HG03025 (cell line): ENCODE measurements around the gene SCN5A.
"Not testable (repeated sequence)": the region's sequence is repeated elsewhere in the genome, so short reads cannot be mapped to it uniquely, and the experiment has no call there.

Experiments used
- ATAC-seq: cut with Tn5 transposase; IDR thresholded peaks from one replicate; pipeline ENCODE4 v1.9.1; 2021; ENCODE audit warnings: mild to moderate bottlenecking, moderate library complexity; ENCODE audit not compliant: unreplicated experiment, low FRiP score

Gene SCN5A

GRCh38 chr3:38580450-38581382 lies 68.8 kb downstream of the SCN5A start:
- ATAC-seq, result no peak

- ATAC-seq, result no peak
These were observed 69.7 kb downstream of the SCN5A start for GRCh38 chr3:38579551-38580449.

GRCh38 chr3:38579141-38579540 lies 70.3 kb downstream of the SCN5A start:
- no peak for ATAC-seq

DNA sequence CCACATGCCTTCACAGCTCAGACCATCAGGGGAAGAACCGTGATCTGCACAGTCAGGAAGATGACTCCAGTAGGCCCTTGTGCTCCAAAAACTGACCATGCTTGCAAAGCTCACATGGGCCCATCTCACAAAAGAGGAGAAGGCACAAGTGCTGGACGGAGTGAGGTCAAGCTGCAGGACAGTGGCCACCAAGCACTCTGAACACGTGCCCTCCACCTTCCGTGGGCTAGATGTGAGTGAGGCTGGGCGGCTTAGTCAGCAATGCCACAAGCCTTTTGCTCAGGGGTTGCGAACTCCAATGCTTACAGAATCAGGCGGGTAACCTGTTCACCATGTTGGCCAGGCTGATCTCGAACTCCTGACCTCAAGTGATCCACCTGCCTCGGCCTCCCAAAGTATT lies 70.9 kb downstream of the SCN5A start:
- ATAC-seq, result no peak

- ATAC-seq, result no peak
These were observed 71.4 kb downstream of the SCN5A start for GRCh38 chr3:38578081-38578475.

DNA sequence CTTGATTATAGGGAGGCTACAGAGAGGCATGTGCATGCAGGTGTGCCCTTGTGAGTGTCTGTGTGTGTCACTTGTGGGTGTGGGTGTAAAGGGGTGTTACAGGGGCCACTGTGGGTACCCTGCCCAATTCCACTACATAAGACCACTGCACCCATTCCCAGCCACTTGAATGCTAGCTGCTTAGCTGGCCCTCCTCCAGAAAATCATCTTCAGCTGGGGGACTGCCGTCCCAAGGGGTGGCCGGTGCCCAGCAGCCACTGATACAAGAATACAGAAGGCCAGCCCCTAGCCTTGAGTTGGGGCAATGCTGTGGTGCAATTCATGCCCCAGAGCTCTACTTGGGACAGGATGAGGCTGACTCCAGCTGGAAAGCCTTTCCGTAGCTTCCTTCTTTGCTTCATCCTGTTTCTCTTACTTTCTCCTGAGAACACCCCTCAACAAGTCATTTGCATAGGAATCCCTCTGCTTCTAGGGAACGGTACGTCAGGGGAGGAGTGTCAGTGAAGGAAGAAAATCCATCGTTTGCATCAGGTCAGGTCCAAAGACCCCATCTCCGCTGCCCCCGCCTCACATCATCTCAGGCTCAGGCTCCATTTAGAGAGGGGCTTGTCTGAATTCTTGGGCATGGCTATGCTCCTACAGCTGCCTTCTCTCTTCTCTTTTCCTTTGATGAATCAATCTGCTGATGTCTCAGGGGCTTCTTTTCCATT lies 72.0 kb downstream of the SCN5A start:
- no peak for ATAC-seq

DNA sequence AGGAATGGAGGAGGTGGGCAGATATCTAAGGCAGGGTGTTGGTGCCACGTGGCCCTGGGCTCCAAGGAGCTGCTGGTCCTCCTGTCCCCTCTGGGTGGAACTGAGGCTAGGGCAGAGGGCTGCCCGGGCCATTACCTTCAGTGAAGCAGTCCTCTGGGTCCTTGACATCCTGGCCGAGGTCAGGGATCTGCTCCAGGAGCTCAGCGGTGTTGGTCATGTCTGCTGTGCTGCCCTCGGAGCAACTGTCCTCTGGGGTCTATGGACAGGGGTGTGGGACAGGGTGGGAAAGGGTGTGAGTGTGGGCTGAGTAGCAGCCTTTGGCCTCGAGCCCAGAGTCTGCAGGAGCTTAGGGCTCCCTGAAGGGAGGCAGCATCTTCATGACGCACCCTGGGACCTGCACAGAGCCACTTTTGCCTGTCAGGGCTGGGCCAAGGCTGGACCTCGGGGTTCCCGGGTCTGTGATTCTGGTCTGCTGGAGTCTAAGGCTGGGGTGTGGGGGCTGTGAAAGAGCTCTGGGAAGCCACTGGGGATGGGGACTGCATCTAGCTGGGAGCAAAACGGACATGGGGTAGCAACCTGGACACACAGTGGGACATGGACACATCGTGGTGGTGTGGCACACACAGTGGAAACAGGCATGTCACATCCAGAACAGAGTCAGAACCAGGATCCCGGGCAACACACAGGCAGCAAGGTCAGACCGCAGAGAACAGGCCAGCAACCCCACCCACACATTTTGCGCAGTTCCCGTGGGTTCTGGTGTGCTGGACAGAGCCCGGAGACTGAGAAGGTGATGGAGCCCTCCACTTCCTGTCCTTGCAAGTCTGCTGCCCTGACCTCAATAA lies 72.7 kb downstream of the SCN5A start:
- ATAC-seq, result no peak

GRCh38 chr3:38576131-38576525 lies 73.4 kb downstream of the SCN5A start:
- no peak for ATAC-seq

DNA sequence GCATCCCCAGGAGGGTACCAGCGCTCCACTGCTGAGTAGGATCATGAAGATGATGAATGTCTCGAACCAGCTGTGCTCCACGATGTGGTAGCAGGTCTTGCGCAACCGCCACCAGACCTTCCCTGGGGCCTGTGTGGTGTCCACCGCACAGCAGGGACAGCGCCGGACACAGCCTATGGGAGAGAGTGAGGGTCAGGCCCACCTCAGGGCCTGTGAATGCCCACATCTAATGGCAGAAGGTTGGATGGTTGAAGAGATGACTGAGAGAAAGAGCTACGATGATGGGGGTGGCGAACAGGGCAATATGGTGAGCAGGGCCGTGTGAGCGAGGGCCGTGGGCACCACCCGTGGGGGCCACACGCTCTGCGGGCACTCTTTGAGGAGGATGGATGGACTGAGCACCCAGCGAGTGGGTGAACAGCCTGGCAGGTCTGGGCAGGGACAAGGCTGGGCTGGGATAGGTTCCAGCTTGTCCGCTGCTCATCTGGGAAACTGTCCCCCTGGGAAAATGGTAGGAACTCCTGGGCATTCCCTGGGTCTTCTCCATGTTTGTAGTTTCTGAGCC lies 74.1 kb downstream of the SCN5A start:
- ATAC-seq, result no peak

DNA sequence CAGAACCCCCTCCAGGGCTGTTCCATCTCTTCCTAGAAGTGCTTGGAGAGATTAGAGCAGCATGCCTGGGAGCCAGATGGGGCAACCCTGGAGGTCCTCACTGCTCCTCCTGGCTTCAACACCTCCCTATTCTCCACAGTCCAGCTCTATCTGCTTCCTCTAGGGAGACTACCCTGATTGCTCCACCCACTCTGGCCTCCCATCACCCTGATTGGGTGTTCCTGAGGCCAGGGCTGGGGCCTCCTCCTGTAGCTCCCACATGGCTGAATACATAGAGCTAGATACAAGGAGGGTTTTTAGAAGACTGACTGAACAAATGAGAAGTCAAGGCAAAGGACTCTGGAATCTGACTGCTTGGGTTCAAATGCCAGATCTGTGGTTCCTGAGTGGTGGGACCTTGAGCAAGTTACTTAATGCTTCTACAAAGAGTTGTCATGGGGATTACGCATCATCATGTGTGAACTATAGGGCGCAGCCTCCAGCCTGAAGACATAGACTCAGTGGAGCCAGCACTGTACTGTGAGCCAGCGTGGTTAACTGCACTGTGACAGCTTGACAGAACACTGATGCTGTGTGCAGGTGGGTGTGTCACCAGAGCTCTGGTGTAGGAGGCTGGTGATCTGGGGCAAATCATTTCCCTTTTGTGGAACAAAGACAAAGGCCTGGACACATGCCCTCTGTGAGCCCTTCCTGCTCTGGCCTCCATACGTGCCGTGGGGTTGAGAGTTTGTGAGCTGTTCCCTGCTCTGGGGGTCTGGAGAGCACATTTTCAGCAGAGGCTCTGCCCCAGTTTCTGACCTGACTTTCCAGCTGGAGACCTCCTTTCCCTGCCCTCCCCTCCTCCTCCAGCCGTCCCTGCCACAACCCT lies 74.8 kb downstream of the SCN5A start:
- ATAC-seq, result no peak

GRCh38 chr3:38573556-38573955 lies 75.9 kb downstream of the SCN5A start:
- no peak for ATAC-seq

- ATAC-seq, result no peak
These were observed 76.4 kb downstream of the SCN5A start for GRCh38 chr3:38573111-38573510.

GRCh38 chr3:38567498-38567897 lies 82.0 kb downstream of the SCN5A start:
- ATAC-seq, result no peak

- not testable (repeated sequence) for ATAC-seq
These were observed 82.7 kb downstream of the SCN5A start for GRCh38 chr3:38566794-38567193.

GRCh38 chr3:38566215-38566528 lies 83.3 kb downstream of the SCN5A start:
- ATAC-seq, result no peak

DNA sequence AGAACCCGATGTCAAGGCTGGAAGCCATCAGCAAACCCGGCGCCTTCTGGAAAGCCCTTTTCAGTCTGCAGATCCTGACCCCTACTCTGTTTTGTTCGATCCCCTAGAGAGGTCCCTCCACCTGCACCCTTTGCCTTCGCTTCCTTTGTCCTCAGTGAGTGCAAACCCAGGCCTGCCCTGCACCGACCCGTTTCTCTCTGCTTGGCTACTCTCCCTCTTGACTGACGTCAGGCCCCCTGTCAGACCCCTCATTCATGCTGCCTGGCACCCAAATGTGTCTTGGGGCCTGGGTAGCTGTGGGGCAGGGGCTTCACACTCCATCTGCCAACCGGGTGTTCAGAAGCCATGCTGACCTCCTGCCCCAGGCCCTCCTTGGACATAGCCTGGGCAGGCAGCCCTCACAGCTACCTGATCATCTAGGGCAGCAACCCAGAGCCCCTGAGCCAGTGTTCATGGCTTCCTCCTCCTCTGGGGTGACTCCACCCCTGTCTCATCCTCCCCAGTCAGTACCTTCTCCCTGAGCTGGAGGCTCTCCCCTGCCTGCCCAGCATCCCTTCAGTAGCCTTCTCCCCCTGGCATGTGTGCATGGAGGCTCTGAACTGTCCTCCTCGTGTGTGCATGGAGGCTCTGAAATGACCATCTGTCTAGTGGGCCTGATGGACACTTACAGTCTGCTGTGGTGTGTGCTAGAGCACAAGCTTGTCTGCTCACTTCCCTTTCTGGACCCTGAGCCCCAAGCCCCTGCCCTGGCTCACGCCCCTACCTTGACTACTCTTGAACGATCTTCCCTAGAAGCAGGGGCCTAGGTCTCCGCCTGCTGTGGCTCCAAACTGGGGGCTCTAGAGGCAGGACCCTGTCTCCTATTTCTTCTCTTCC lies 83.9 kb downstream of the SCN5A start:
- no peak for ATAC-seq

GRCh38 chr3:38564631-38565338 lies 84.7 kb downstream of the SCN5A start:
- ATAC-seq, result no peak
